HL-60 (cell line): ENCODE results near the gene ANO3.
"Not testable (repeated sequence)": the region's sequence is repeated elsewhere in the genome, so short reads cannot be mapped to it uniquely, and the experiment has no call there.

ENCODE experiments used
- CTCF ChIP-seq: IDR thresholded peaks from one replicate; pipeline ENCODE4 v1.5.1; 2011; ENCODE audit warnings: low read length, control low read depth, inconsistent platforms; ENCODE audit not compliant: insufficient read depth
- REST ChIP-seq: IDR thresholded peaks from 2 replicates; pipeline ENCODE4 v1.6.1; 2012; ENCODE audit warnings: low read depth; ENCODE audit not compliant: insufficient replicate concordance

GRCh38 chr11:26595207-26595865 lies 263.4 kb downstream of the ANO3 start:
- TF ChIP-seq CTCF, REST: not testable (repeated sequence)
